WERI-Rb-1 (cell line): Measurements from ENCODE around the gene CIBAR2.

Experiments used
- DNase-seq: peaks from one replicate; pipeline ENCODE4 v3.0.0-alpha.2; 2020
- H3K27ac ChIP-seq: fragments of 250-450 bp; sonication (Bioruptor Pico); 2 replicates; pipeline ENCODE4 v1.5.1; 2020; ENCODE audit warnings: mild to moderate bottlenecking, moderate library complexity
- H3K27me3 ChIP-seq: fragments of 250-450 bp; sonication (Bioruptor Pico); 2 replicates; pipeline ENCODE4 v1.5.1; 2021; ENCODE audit warnings: mild to moderate bottlenecking, low read depth, moderate library complexity; ENCODE audit not compliant: insufficient read depth, severe bottlenecking
- H3K36me3 ChIP-seq: fragments of 250-450 bp; sonication (Bioruptor Pico); 2 replicates; pipeline ENCODE4 v1.5.1; 2020; ENCODE audit warnings: mild to moderate bottlenecking, moderate library complexity
- H3K4me3 ChIP-seq: 2 replicates; pipeline ENCODE4 v1.5.1; 2011; ENCODE audit warnings: low read depth, mild to moderate bottlenecking, control low read depth, low read length
- H3K9me3 ChIP-seq: fragments of 250-450 bp; sonication (Bioruptor Pico); 2 replicates; pipeline ENCODE4 v1.5.1; 2021; ENCODE audit warnings: mild to moderate bottlenecking, moderate library complexity; ENCODE audit not compliant: severe bottlenecking
- CTCF ChIP-seq: IDR thresholded peaks from 2 replicates; pipeline ENCODE4 v1.5.1; 2011; ENCODE audit warnings: low read depth, mild to moderate bottlenecking, control low read depth, inconsistent platforms, low read length

CIBAR2 gene

GRCh38 chr16:85081765-85082164 lies 30.5 kb downstream of the CIBAR2 start:
- Histone ChIP-seq H3K9me3 (no peaks in the 10 kb centered on the region), H3K27ac (no peak overlapping the region), H3K36me3 (no peaks in the 10 kb centered on the region), H3K27me3 (no peaks in the 10 kb centered on the region), H3K4me3 (no peak overlapping the region)
- no peak for DNase-seq
- TF ChIP-seq CTCF: no peak

GRCh38 chr16:85081038-85081437 lies 31.2 kb downstream of the CIBAR2 start:
- Histone ChIP-seq H3K27ac (no peak overlapping the region), H3K9me3 (no peaks in the 10 kb centered on the region), H3K4me3 (no peak overlapping the region), H3K36me3 (no peaks in the 10 kb centered on the region), H3K27me3 (no peaks in the 10 kb centered on the region)
- DNase-seq: no peak
- TF ChIP-seq CTCF: no peak

- Histone ChIP-seq H3K27me3 (no peaks in the 10 kb centered on the region), H3K4me3 (no peak overlapping the region), H3K27ac (peak overlapping the region; percentile 41), H3K9me3 (no peaks in the 10 kb centered on the region), H3K36me3 (no peaks in the 10 kb centered on the region)
- no peak for TF ChIP-seq CTCF
- peak; percentile 39 for DNase-seq
These were observed 32.3 kb downstream of the CIBAR2 start for GRCh38 chr16:85079785-85080570.

- Histone ChIP-seq H3K36me3 (no peaks in the 10 kb centered on the region), H3K9me3 (no peaks in the 10 kb centered on the region), H3K4me3 (no peak overlapping the region), H3K27ac (no peak overlapping the region), H3K27me3 (no peaks in the 10 kb centered on the region)
- no peak for DNase-seq
- no peak for TF ChIP-seq CTCF
These were observed 33.3 kb downstream of the CIBAR2 start for GRCh38 chr16:85078952-85079351.

- Histone ChIP-seq H3K9me3 (no peaks in the 10 kb centered on the region), H3K27ac (no peak overlapping the region), H3K4me3 (no peak overlapping the region), H3K36me3 (no peaks in the 10 kb centered on the region), H3K27me3 (no peaks in the 10 kb centered on the region)
- no peak for DNase-seq
- no peak for TF ChIP-seq CTCF
These were observed 34.0 kb downstream of the CIBAR2 start for GRCh38 chr16:85078226-85078625.
